H1 (cell line): ENCODE results near the gene TP53BP2. TPM values are rescaled to one million over a fixed set of nuclear protein-coding genes. Genes with fewer than 3 reads are reported as not detected.

Source experiments
- CTCF ChIA-PET: fragments of 300-600 bp; sonication (Branson Sonifier 250); formaldehyde crosslinking; loops from one replicate; lab custom pipeline; 2021; ENCODE audit not compliant: partially characterized antibody; lab: Charles Lee
- POLR2A ChIA-PET: fragments of 300-600 bp; sonication (Branson Sonifier 250); formaldehyde crosslinking; loops from one replicate; lab custom pipeline; 2021; ENCODE audit warnings: inconsistent platforms; ENCODE audit not compliant: partially characterized antibody; lab: Charles Lee
- DNase-seq, 2 experiments: peaks; one replicate each; pipeline versions ENCODE4 v3.0.0 to v3.0.0-alpha.2; 2010 to 2022; ENCODE audit warnings: low spot score in 2 of 2, low read depth in 1 of 2, mixed read lengths in 1 of 2
- FAIRE-seq: peaks from 2 replicates; lab custom pipeline; 2011; peaks lifted over from hg19 to GRCh38; lab: Jason Lieb, UNC
- H2AFZ ChIP-seq: 2 replicates; pipeline ENCODE4 v1.8.1; 2012; ENCODE audit warnings: low read length, inconsistent platforms
- H2AK5ac ChIP-seq: 2 replicates; pipeline ENCODE4 v1.6.1; 2013; ENCODE audit warnings: low read depth, low read length
- H2BK120ac ChIP-seq: replicated peaks from 2 replicates; pipeline ENCODE3; 2013; ENCODE audit warnings: low read depth, low read length, inconsistent platforms
- H2BK12ac ChIP-seq: 2 replicates; pipeline ENCODE4 v1.6.1; 2013; ENCODE audit warnings: low read depth, low read length
- H2BK15ac ChIP-seq: 2 replicates; pipeline ENCODE4 v1.6.1; 2013; ENCODE audit warnings: low read length
- H2BK20ac ChIP-seq: 2 replicates; pipeline ENCODE4 v1.6.1; 2013; ENCODE audit warnings: low read length
- H2BK5ac ChIP-seq: 2 replicates; pipeline ENCODE4 v1.6.1; 2013; ENCODE audit warnings: low read depth, low read length
- H3K14ac ChIP-seq: 2 replicates; pipeline ENCODE4 v1.6.1; 2013; ENCODE audit warnings: inconsistent platforms; ENCODE audit not compliant: insufficient read length
- H3K18ac ChIP-seq: 2 replicates; pipeline ENCODE4 v1.6.1; 2013; ENCODE audit warnings: low read length; ENCODE audit errors: extremely low read depth
- H3K23ac ChIP-seq: 2 replicates; pipeline ENCODE4 v1.6.1; 2013; ENCODE audit warnings: inconsistent platforms; ENCODE audit not compliant: insufficient read length
- H3K23me2 ChIP-seq: 2 replicates; pipeline ENCODE4 v1.6.1; 2013; ENCODE audit warnings: low read depth, low read length
- H3K27ac ChIP-seq: 2 replicates; pipeline ENCODE4 v1.6.1; 2011; ENCODE audit warnings: low read depth, low read length, inconsistent platforms
- H3K27me3 ChIP-seq, 4 experiments: replicated peaks in 1 of 4; 1 replicate in 1 of 4; 2 replicates in 3 of 4; pipeline versions ENCODE4 v1.6.1 to v1.8.1; 2011 to 2013; ENCODE audit warnings: low read length in 3 of 4, mild to moderate bottlenecking in 3 of 4, inconsistent platforms in 2 of 4, mixed read lengths in 2 of 4, moderate library complexity in 1 of 4; ENCODE audit not compliant: control insufficient read depth in 3 of 4, insufficient read depth in 3 of 4; ENCODE audit errors: extremely low read depth in 1 of 4
- H3K36me3 ChIP-seq, 4 experiments: 2 replicates each; pipeline versions ENCODE4 v1.6.1 to v1.8.1; 2011 to 2013; ENCODE audit warnings: mild to moderate bottlenecking in 4 of 4, low read length in 3 of 4, moderate library complexity in 2 of 4, control low read depth in 1 of 4, inconsistent platforms in 1 of 4; ENCODE audit not compliant: insufficient read depth in 4 of 4, control insufficient read depth in 2 of 4
- H3K4ac ChIP-seq: replicated peaks from 2 replicates; pipeline ENCODE3; 2013; ENCODE audit warnings: low read length, low read depth, mixed read lengths, inconsistent platforms; ENCODE audit not compliant: insufficient read length
- H3K4me1 ChIP-seq, 4 experiments: replicated peaks in 1 of 4; 1 replicate in 1 of 4; 2 replicates in 3 of 4; pipeline versions ENCODE4 v1.6.1 to v1.8.1; 2011 to 2013; ENCODE audit warnings: low read length in 3 of 4, inconsistent platforms in 2 of 4, mixed read lengths in 1 of 4; ENCODE audit not compliant: insufficient read depth in 4 of 4, control insufficient read depth in 3 of 4
- H3K4me2 ChIP-seq, 2 experiments: 2 replicates each; pipeline versions ENCODE4 v1.6.1 to v1.8.1; 2011 to 2013; ENCODE audit warnings: low read depth in 2 of 2, low read length in 2 of 2, control low read depth in 1 of 2, inconsistent platforms in 1 of 2, mild to moderate bottlenecking in 1 of 2; ENCODE audit not compliant: insufficient read depth in 1 of 2
- H3K4me3 ChIP-seq, 4 experiments: fragments of 200-600, 300-600 bp in 1 of 4; sonication (generic), shearing (Covaris generic), sonication (Bioruptor Twin) in 1 of 4; 2 replicates each; pipeline versions ENCODE4 v1.5.1 to v1.8.1; 2011 to 2016; ENCODE audit warnings: low read length in 4 of 4, low read depth in 3 of 4, control low read depth in 2 of 4, inconsistent platforms in 2 of 4, mild to moderate bottlenecking in 2 of 4, mixed read lengths in 1 of 4, moderate library complexity in 1 of 4; ENCODE audit not compliant: insufficient read depth in 2 of 4; ENCODE audit errors: extremely low read depth in 1 of 4
- H3K56ac ChIP-seq: replicated peaks from 2 replicates; pipeline ENCODE3; 2013; ENCODE audit warnings: low read depth, mild to moderate bottlenecking, mixed read lengths, low read length, inconsistent platforms; ENCODE audit not compliant: insufficient read length
- H3K79me1 ChIP-seq: 2 replicates; pipeline ENCODE4 v1.6.1; 2013; ENCODE audit warnings: low read depth, low read length, control low read depth
- H3K79me2 ChIP-seq, 2 experiments: 2 replicates each; pipeline versions ENCODE4 v1.6.1 to v1.8.1; 2012 to 2013; ENCODE audit warnings: low read length in 2 of 2, mild to moderate bottlenecking in 2 of 2, inconsistent platforms in 1 of 2; ENCODE audit not compliant: insufficient read depth in 2 of 2, control insufficient read depth in 1 of 2
- H3K9ac ChIP-seq, 4 experiments: replicated peaks in 1 of 4; 1 replicate in 1 of 4; 2 replicates in 3 of 4; pipeline versions ENCODE4 v1.6.1 to v1.8.1; 2011 to 2013; ENCODE audit warnings: low read depth in 3 of 4, low read length in 3 of 4, control low read depth in 2 of 4, mild to moderate bottlenecking in 2 of 4, moderate library complexity in 2 of 4, inconsistent platforms in 1 of 4; ENCODE audit errors: extremely low read depth in 1 of 4
- H3K9me3 ChIP-seq, 2 experiments: 2 replicates each; pipeline versions ENCODE4 v1.6.1 to v1.8.1; 2012 to 2013; ENCODE audit warnings: mild to moderate bottlenecking in 2 of 2, moderate library complexity in 2 of 2, control low read depth in 1 of 2, inconsistent platforms in 1 of 2, low read depth in 1 of 2, low read length in 1 of 2, mixed read lengths in 1 of 2; ENCODE audit not compliant: insufficient read depth in 2 of 2
- H4K20me1 ChIP-seq, 2 experiments: replicated peaks in 1 of 2; 2 replicates each; pipeline versions ENCODE3 to v1.8.1; 2011 to 2013; ENCODE audit warnings: inconsistent platforms in 2 of 2, low read length in 2 of 2, mild to moderate bottlenecking in 1 of 2; ENCODE audit not compliant: insufficient read depth in 2 of 2, control insufficient read depth in 1 of 2
- H4K5ac ChIP-seq: 2 replicates; pipeline ENCODE4 v1.6.1; 2013; ENCODE audit warnings: low read length, low read depth, mixed read lengths, inconsistent platforms; ENCODE audit not compliant: insufficient read length
- H4K8ac ChIP-seq: 2 replicates; pipeline ENCODE4 v1.8.0; 2013; ENCODE audit warnings: mild to moderate bottlenecking, moderate library complexity, low read length, inconsistent platforms; ENCODE audit not compliant: insufficient read depth; ENCODE audit errors: extremely low read depth
- H4K91ac ChIP-seq: replicated peaks from 2 replicates; pipeline ENCODE3; 2013; ENCODE audit warnings: low read length, mixed read lengths, inconsistent platforms; ENCODE audit not compliant: insufficient read length
- CREB1 ChIP-seq: IDR thresholded peaks from 2 replicates; pipeline ENCODE4 v1.6.1; 2012; ENCODE audit warnings: inconsistent platforms
- EZH2 ChIP-seq: fragments of 200-600 bp; sonication (generic); IDR thresholded peaks from 2 replicates; pipeline ENCODE4 v1.7.1; 2012; ENCODE audit warnings: low read depth, mild to moderate bottlenecking, moderate library complexity, low read length, inconsistent platforms; ENCODE audit not compliant: severe bottlenecking
- GTF2F1 ChIP-seq: IDR thresholded peaks from 2 replicates; pipeline ENCODE4 v1.6.1; 2012; ENCODE audit warnings: low read depth, low read length, improper control_type of control experiment, borderline replicate concordance
- HDAC6 ChIP-seq: IDR thresholded peaks from one replicate; pipeline ENCODE4 v1.7.1; 2012; ENCODE audit warnings: low read depth, mild to moderate bottlenecking, inconsistent platforms, low read length, moderate library complexity
- JUN ChIP-seq: IDR thresholded peaks from 2 replicates; pipeline ENCODE4 v1.6.1; 2011; ENCODE audit warnings: low read depth, mild to moderate bottlenecking, improper control_type of control experiment, low read length
- KDM4A ChIP-seq: IDR thresholded peaks from one replicate; pipeline ENCODE4 v1.7.1; 2012; ENCODE audit warnings: low read depth, mild to moderate bottlenecking, moderate library complexity, low read length, inconsistent platforms; ENCODE audit not compliant: severe bottlenecking
- POLR2AphosphoS5 ChIP-seq: IDR thresholded peaks from 2 replicates; pipeline ENCODE4 v1.6.1; 2011; ENCODE audit warnings: low read depth, low read length
- RFX5 ChIP-seq: IDR thresholded peaks from 2 replicates; pipeline ENCODE4 v1.6.1; 2011; ENCODE audit warnings: low read depth, low read length, improper control_type of control experiment, borderline replicate concordance
- SAP30 ChIP-seq: fragments of 300-600 bp; sonication (generic); IDR thresholded peaks from 2 replicates; pipeline ENCODE4 v1.7.1; 2012; ENCODE audit warnings: low read length, moderate library complexity, mild to moderate bottlenecking, inconsistent platforms; ENCODE audit not compliant: insufficient read depth, insufficient replicate concordance
- SP1 ChIP-seq: IDR thresholded peaks from 2 replicates; pipeline ENCODE4 v1.6.1; 2011; ENCODE audit warnings: low read depth, low read length
- SP2 ChIP-seq: IDR thresholded peaks from 2 replicates; pipeline ENCODE4 v1.6.1; 2012; ENCODE audit warnings: mild to moderate bottlenecking, low read length, inconsistent platforms
- WGBS, 2 experiments: shearing (Covaris generic) in 1 of 2; methylation state at CpG; one replicate each; pipeline versions ENCODE4 v1.1.6 to v1.1.7; 2013 to 2015; ENCODE audit warnings: low lambda C conversion rate in 2 of 2, mixed read lengths in 2 of 2, inconsistent platforms in 1 of 2, low coverage in 1 of 2, missing lambda C conversion rate in 1 of 2; ENCODE audit not compliant: insufficient replicate concordance in 2 of 2, insufficient coverage in 1 of 2, insufficient read length in 1 of 2; ENCODE audit errors: extremely low coverage in 1 of 2, missing lambda C conversion rate in 1 of 2; 5-methylcytosine and 5-hydroxymethylcytosine counted together
- polyA plus RNA-seq, 7 experiments: library from polyadenylated mRNA; depleted of rRNA in 3 of 7; stranded (reverse) in 5 of 7; unstranded in 2 of 7; fragments of >200 nt in 5 of 7; fragments of 200-250 nt in 2 of 7; gene quantifications; 1 replicate in 5 of 7; 2 replicates in 1 of 7; 4 replicates in 1 of 7; pipeline versions ENCODE4 v1.2.1 to v1.2.3, GENCODE V29; 2011 to 2013; ENCODE audit warnings: missing spikeins in 2 of 7, mixed read lengths in 2 of 7
- total RNA-seq: library from RNA; stranded (reverse); fragmentation: NEBNext Ultra II Directional; extraction: Animal tissue kit (Norgen Biotek cat#: 25700); gene quantifications from 2 replicates; pipeline ENCODE4 v1.2.1, GENCODE V29; 2021
- TF ChIP-seq, protein P1 (sequence below): IDR thresholded peaks from 2 replicates; pipeline ENCODE4 v1.6.1; 2011; ENCODE audit warnings: low read depth, mild to moderate bottlenecking, low read length; ENCODE audit not compliant: insufficient read depth
- TF ChIP-seq, protein P2 (sequence below): IDR thresholded peaks from 2 replicates; pipeline ENCODE4 v1.6.1; 2012; ENCODE audit warnings: inconsistent platforms

TP53BP2 gene
- total and polyA plus RNA-seq, 2 of the 8 experiments (the other 6 are each of a cell fraction or from before 2014, with no cell fraction given), result 18.0 to 38.7 TPM

DNA sequence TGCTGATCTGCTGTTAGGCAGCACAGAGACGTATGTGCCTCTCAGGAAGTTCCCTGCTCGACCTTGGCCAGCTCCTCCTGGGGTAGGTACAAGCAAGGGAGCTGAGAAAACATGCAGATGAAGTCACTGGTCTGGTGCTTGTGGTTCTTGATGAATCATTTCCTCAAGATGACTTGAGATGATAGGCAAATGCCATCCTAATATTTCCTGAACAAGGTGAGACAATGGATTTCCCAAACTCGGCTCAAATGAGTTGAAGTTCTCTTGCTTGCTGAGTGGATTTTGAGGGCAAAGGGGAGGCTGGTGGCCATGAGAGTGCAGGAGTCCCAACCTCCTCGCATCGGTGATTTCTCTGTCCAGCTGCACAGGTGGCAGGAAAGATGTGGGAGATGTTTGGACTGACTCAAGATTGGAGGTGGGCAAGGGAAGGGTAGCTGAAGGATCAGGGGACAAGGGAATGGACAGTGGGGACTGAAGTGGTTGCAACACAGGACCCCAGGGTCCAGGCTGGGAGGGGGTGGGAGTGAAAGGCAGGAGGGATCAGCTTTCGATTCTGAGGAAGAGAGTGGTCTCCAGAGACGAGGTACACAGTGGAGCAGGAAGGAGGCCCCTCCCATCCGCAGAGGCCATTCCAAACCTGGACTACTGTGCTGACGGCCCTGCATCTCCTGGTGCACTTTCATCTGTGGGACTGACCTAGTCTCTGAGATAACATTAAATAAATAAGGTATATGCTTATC lies 69.5 kb downstream of the TP53BP2 start:
- Histone ChIP-seq H2BK15ac (no peak overlapping the region), H4K20me1 (no peaks in the 10 kb centered on the region), H3K4me1 (peaks cover 0 to 5% (median 2%) of the 10 kb centered on the region in 4 experiments; a peak in 2 of 7 replicates), H3K9ac (no peak overlapping the region), H2BK5ac (no peak overlapping the region), H3K36me3 (peaks cover 10 to 55% (median 27%) of the 10 kb centered on the region in 4 experiments), H3K4me2 (no peak overlapping the region), H3K18ac (no peak overlapping the region), H3K4me3 (no peak overlapping the region), H2BK20ac (no peak overlapping the region), H3K56ac (no peak overlapping the region), H3K9me3 (no peaks in the 10 kb centered on the region), H2AK5ac (no peak overlapping the region), H2BK12ac (no peak overlapping the region), H4K5ac (no peak overlapping the region)
- CTCF ChIA-PET, result interaction anchor here (1.8 to 2.0 kb wide), 2 partner anchors 9 to 80 kb away, joined by 7 read pairs; no protein-coding TSS in a partner anchor
- DNase-seq, result no peak
- TF ChIP-seq SP1 (no peak), JUN (no peak), SAP30 (no peak), GTF2F1 (no peak), CREB1 (no peak), POLR2AphosphoS5 (no peak), SP2 (no peak), KDM4A (no peak), HDAC6 (no peak), EZH2 (no peak), RFX5 (no peak)
- TF ChIP-seq, protein P1, sequence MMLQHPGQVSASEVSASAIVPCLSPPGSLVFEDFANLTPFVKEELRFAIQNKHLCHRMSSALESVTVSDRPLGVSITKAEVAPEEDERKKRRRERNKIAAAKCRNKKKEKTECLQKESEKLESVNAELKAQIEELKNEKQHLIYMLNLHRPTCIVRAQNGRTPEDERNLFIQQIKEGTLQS, result no peak
- TF ChIP-seq, protein P2, sequence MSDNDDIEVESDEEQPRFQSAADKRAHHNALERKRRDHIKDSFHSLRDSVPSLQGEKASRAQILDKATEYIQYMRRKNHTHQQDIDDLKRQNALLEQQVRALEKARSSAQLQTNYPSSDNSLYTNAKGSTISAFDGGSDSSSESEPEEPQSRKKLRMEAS, result no peak
- TF ChIP-seq, all 59 proteins: peak for 0
- H3K23me2 ChIP-seq, result no peaks in the 10 kb centered on the region
- H3K4ac ChIP-seq, result no peak overlapping the region
- no peak overlapping the region for H2BK120ac ChIP-seq
- H4K91ac ChIP-seq, result no peak overlapping the region
- no peak overlapping the region for H3K27ac ChIP-seq
- no peaks in the 10 kb centered on the region for H3K27me3 ChIP-seq
- H4K8ac ChIP-seq, result no peak overlapping the region
- no peaks in the 10 kb centered on the region for H3K79me2 ChIP-seq
- no peak overlapping the region for H3K14ac ChIP-seq
- no peak for FAIRE-seq
- 80% methylated on average over 9 of the region's 9 CpGs; no CpG with 5 or more reads in 1 of the 2 experiments for WGBS, 2 experiments
- no peak overlapping the region for H3K23ac ChIP-seq
- POLR2A ChIA-PET, result no interaction called here
- no peak overlapping the region for H2AFZ ChIP-seq
- no peaks in the 10 kb centered on the region for H3K79me1 ChIP-seq
